Measurements from ENCODE around the gene OR5C1.

GRCh38 chr9:122808141-122808540, 19.4 kb downstream of the OR5C1 start:
- TF ChIP-seq SMC3 (IDR thresholded peaks at IDR 0.05) (no peak), NFE2L2 (conservative IDR thresholded peaks at IDR 0.05; ENCODE audit: low read length) (no peak), POLR2A (IDR thresholded peaks at IDR 0.05; ENCODE audit: low read length) (no peak), EHMT2 (IDR thresholded peaks at IDR 0.05; ENCODE audit: low read depth) (no peak), BHLHE40 (IDR thresholded peaks at IDR 0.05; ENCODE audit: low read depth, low read length) (no peak), MYC (IDR thresholded peaks at IDR 0.05; ENCODE audit: borderline replicate concordance, low read length) (no peak), CTCF (IDR thresholded peaks at IDR 0.05) (no peak), RAD21 (conservative IDR thresholded peaks at IDR 0.05 in 1 of 2, IDR thresholded peaks at IDR 0.05 in 1 of 2) (no peak)

All from A549 (cell line).